Activated CD4-positive, alpha-beta memory T cell treated with anti-CD3 and anti-CD28 coated beads for 36 hours (primary cell): Measurements from ENCODE around the gene CABLES1. TPM values are rescaled to one million over a fixed set of nuclear protein-coding genes. Genes with fewer than 3 reads are reported as not detected.
"Not testable (repeated sequence)": the region's sequence is repeated elsewhere in the genome, so short reads cannot be mapped to it uniquely, and the experiment has no call there.

ENCODE experiments used
- CTCF ChIA-PET: fragments of 350-600 bp; sonication (Branson Sonifier 250); formaldehyde crosslinking; loops from one replicate; lab custom pipeline; 2021; ENCODE audit warnings: antibody characterized with exemption, inconsistent platforms; lab: Charles Lee
- POLR2A ChIA-PET: fragments of 350-600 bp; sonication (Branson Sonifier 250); formaldehyde crosslinking; loops from one replicate; lab custom pipeline; 2021; ENCODE audit warnings: antibody characterized with exemption; lab: Charles Lee
- DNase-seq: peaks from one replicate; pipeline ENCODE4 v3.0.0-alpha.2; 2020
- H3K27ac Mint-ChIP-seq: one replicate; pipeline ENCODE4 v1.8.0; 2021; ENCODE audit warnings: mixed read lengths
- H3K27me3 Mint-ChIP-seq: one replicate; pipeline ENCODE4 v1.8.0; 2021; ENCODE audit warnings: mixed read lengths
- H3K36me3 Mint-ChIP-seq: one replicate; pipeline ENCODE4 v1.8.0; 2021; ENCODE audit warnings: mixed read lengths
- H3K4me1 Mint-ChIP-seq: one replicate; pipeline ENCODE4 v1.8.0; 2021; ENCODE audit warnings: low read depth, mixed read lengths
- H3K4me3 Mint-ChIP-seq: one replicate; pipeline ENCODE4 v1.8.0; 2021; ENCODE audit warnings: mild to moderate bottlenecking, mixed read lengths
- H3K9me3 Mint-ChIP-seq: one replicate; pipeline ENCODE4 v1.8.0; 2021; ENCODE audit warnings: mixed read lengths
- intact Hi-C: fragments of 100-400 bp; cut with micrococcal nuclease; formaldehyde crosslinking; loops from one replicate; pipeline ENCODE4 v1.15.1; 2023
- total RNA-seq, 2 experiments: library from RNA; stranded (reverse); gene quantifications; one replicate each; pipeline ENCODE4 v1.2.3, GENCODE V29; 2021

The CABLES1 gene
- total RNA-seq, 2 experiments from 2014 or later = 1.2 to 2.2 TPM

- CTCF ChIA-PET = no interaction called here
- Mint-ChIP-seq H3K27ac (no peak overlapping the region), H3K27me3 (no peaks in the 10 kb centered on the region)
Measured at GRCh38 chr18:23274638-23275482, 139.6 kb downstream of the CABLES1 start.

GRCh38 chr18:23276451-23276850, 141.2 kb downstream of the CABLES1 start:
- POLR2A ChIA-PET = no interaction called here
- CTCF ChIA-PET = no interaction called here
- peaks cover 15% of the 10 kb centered on the region for H3K9me3 Mint-ChIP-seq

More at GRCh38 chr18:23274638-23275482, 139.6 kb downstream of the CABLES1 start:
- Mint-ChIP-seq H3K4me3 (no peak overlapping the region), H3K9me3 (peaks cover 30% of the 10 kb centered on the region), H3K36me3 (peaks cover 7% of the 10 kb centered on the region), H3K4me1 (no peaks in the 10 kb centered on the region)
- DNase-seq = no peak
- POLR2A ChIA-PET = no interaction called here
- intact Hi-C loops = no loop called here

GRCh38 chr18:23277399-23277798, 142.1 kb downstream of the CABLES1 start:
- H3K27me3 Mint-ChIP-seq = no peaks in the 10 kb centered on the region
- peaks cover 3% of the 10 kb centered on the region for H3K36me3 Mint-ChIP-seq
- H3K4me3 Mint-ChIP-seq = no peak overlapping the region
- CTCF ChIA-PET = no interaction called here
- DNase-seq = no peak
- no peak overlapping the region for H3K27ac Mint-ChIP-seq
- peaks cover 10% of the 10 kb centered on the region for H3K9me3 Mint-ChIP-seq
- intact Hi-C loops = no loop called here
- POLR2A ChIA-PET = no interaction called here
- no peaks in the 10 kb centered on the region for H3K4me1 Mint-ChIP-seq

More at GRCh38 chr18:23276451-23276850, 141.2 kb downstream of the CABLES1 start:
- no peak overlapping the region for H3K27ac Mint-ChIP-seq
- intact Hi-C loops = no loop called here
- peaks cover 3% of the 10 kb centered on the region for H3K36me3 Mint-ChIP-seq
- DNase-seq = no peak
- no peaks in the 10 kb centered on the region for H3K4me1 Mint-ChIP-seq
- H3K27me3 Mint-ChIP-seq = no peaks in the 10 kb centered on the region
- no peak overlapping the region for H3K4me3 Mint-ChIP-seq

- DNase-seq = no peak
- Mint-ChIP-seq H3K36me3 (peaks cover 3% of the 10 kb centered on the region), H3K4me3 (no peak overlapping the region), H3K4me1 (peaks cover 15% of the 10 kb centered on the region), H3K9me3 (peaks cover 10% of the 10 kb centered on the region), H3K27ac (no peak overlapping the region), H3K27me3 (no peaks in the 10 kb centered on the region)
- CTCF ChIA-PET = no interaction called here
- intact Hi-C loops = no loop called here
- POLR2A ChIA-PET = no interaction called here
Measured at GRCh38 chr18:23279931-23280330, 144.6 kb downstream of the CABLES1 start.

GRCh38 chr18:23280844-23281243, 145.6 kb downstream of the CABLES1 start:
- ChIA-PET POLR2A (no interaction called here), CTCF (no interaction called here)
- H3K27ac Mint-ChIP-seq = no peak overlapping the region
- no peaks in the 10 kb centered on the region for H3K27me3 Mint-ChIP-seq
- peaks cover 16% of the 10 kb centered on the region for H3K4me1 Mint-ChIP-seq
- peaks cover 3% of the 10 kb centered on the region for H3K36me3 Mint-ChIP-seq
- peaks cover 10% of the 10 kb centered on the region for H3K9me3 Mint-ChIP-seq
- intact Hi-C loops = no loop called here
- DNase-seq = no peak
- no peak overlapping the region for H3K4me3 Mint-ChIP-seq

GRCh38 chr18:23281626-23282436, 146.5 kb downstream of the CABLES1 start:
- DNase-seq = no peak
- no peaks in the 10 kb centered on the region for H3K27me3 Mint-ChIP-seq
- no peak overlapping the region for H3K27ac Mint-ChIP-seq
- ChIA-PET POLR2A (no interaction called here), CTCF (no interaction called here)
- intact Hi-C loops = no loop called here
- H3K36me3 Mint-ChIP-seq = peaks cover 3% of the 10 kb centered on the region
- H3K4me3 Mint-ChIP-seq = no peak overlapping the region
- H3K4me1 Mint-ChIP-seq = peaks cover 16% of the 10 kb centered on the region
- peaks cover 10% of the 10 kb centered on the region for H3K9me3 Mint-ChIP-seq

- no peak for DNase-seq
- no peaks in the 10 kb centered on the region for H3K27me3 Mint-ChIP-seq
- intact Hi-C loops = no loop called here
- ChIA-PET CTCF (no interaction called here), POLR2A (no interaction called here)
- H3K27ac Mint-ChIP-seq = no peak overlapping the region
- no peak overlapping the region for H3K4me3 Mint-ChIP-seq
- peaks cover 16% of the 10 kb centered on the region for H3K4me1 Mint-ChIP-seq
- peaks cover under 1% of the 10 kb centered on the region for H3K36me3 Mint-ChIP-seq
- H3K9me3 Mint-ChIP-seq = peaks cover 7% of the 10 kb centered on the region
Measured at GRCh38 chr18:23282437-23282781, 147.1 kb downstream of the CABLES1 start.

- Mint-ChIP-seq H3K27ac (peak overlapping the region; percentile 63), H3K36me3 (no peaks in the 10 kb centered on the region), H3K27me3 (no peaks in the 10 kb centered on the region), H3K9me3 (no peaks in the 10 kb centered on the region), H3K4me1 (peaks cover 16% of the 10 kb centered on the region), H3K4me3 (no peak overlapping the region)
- CTCF ChIA-PET = no interaction called here
- POLR2A ChIA-PET = no interaction called here
- intact Hi-C loops = loop anchor here (1.0 kb wide), 1 partner anchor 53 kb away; no protein-coding TSS in a partner anchor
- peak; percentile 64 for DNase-seq
Measured at GRCh38 chr18:23283916-23284430, 148.7 kb downstream of the CABLES1 start.

GRCh38 chr18:23284629-23285028, 149.3 kb downstream of the CABLES1 start:
- Mint-ChIP-seq H3K36me3 (no peaks in the 10 kb centered on the region), H3K4me3 (no peak overlapping the region)

GRCh38 chr18:23285581-23285980, 150.3 kb downstream of the CABLES1 start:
- H3K27ac Mint-ChIP-seq, H3K36me3 Mint-ChIP-seq, H3K27me3 Mint-ChIP-seq, CTCF ChIA-PET, DNase-seq, POLR2A ChIA-PET, H3K9me3 Mint-ChIP-seq, H3K4me3 Mint-ChIP-seq, intact Hi-C loops: not testable (repeated sequence)
- peaks cover 16% of the 10 kb centered on the region for H3K4me1 Mint-ChIP-seq

More at GRCh38 chr18:23284629-23285028, 149.3 kb downstream of the CABLES1 start:
- Mint-ChIP-seq H3K27me3 (no peaks in the 10 kb centered on the region), H3K27ac (peak overlapping the region; percentile 63), H3K4me1 (peaks cover 16% of the 10 kb centered on the region), H3K9me3 (no peaks in the 10 kb centered on the region)
- peak; percentile 44 for DNase-seq
- CTCF ChIA-PET = interaction anchor here (0.7 kb wide), 1 partner anchor 113 kb away, joined by 3 read pairs; no protein-coding TSS in a partner anchor
- intact Hi-C loops = loop anchor here (1.0 kb wide), 1 partner anchor 53 kb away; no protein-coding TSS in a partner anchor
- POLR2A ChIA-PET = no interaction called here

GRCh38 chr18:23291456-23292205, 156.3 kb downstream of the CABLES1 start:
- Mint-ChIP-seq H3K27ac (no peak overlapping the region), H3K4me1 (no peaks in the 10 kb centered on the region), H3K9me3 (no peaks in the 10 kb centered on the region), H3K4me3 (no peak overlapping the region), H3K36me3 (no peaks in the 10 kb centered on the region), H3K27me3 (no peaks in the 10 kb centered on the region)
- intact Hi-C loops = no loop called here
- POLR2A ChIA-PET = no interaction called here
- DNase-seq = no peak
- CTCF ChIA-PET = no interaction called here
